Glomerular endothelial cell (primary cell): ENCODE measurements around the gene KDM1A. TPM values are rescaled to one million over a fixed set of nuclear protein-coding genes. Genes with fewer than 3 reads are reported as not detected.
"Not testable (repeated sequence)": the region's sequence is repeated elsewhere in the genome, so short reads cannot be mapped to it uniquely, and the experiment has no call there.

Experiments
- DNase-seq: peaks from one replicate; pipeline ENCODE4 v3.0.0-alpha.2; 2011; ENCODE audit warnings: low read depth, low spot score; ENCODE audit errors: extremely low read depth
- total RNA-seq: library from RNA; depleted of rRNA; stranded (reverse); fragments of >200 nt; gene quantifications from 2 replicates; pipeline ENCODE4 v1.2.3, GENCODE V29; 2015

KDM1A gene
- 83.1 and 87.9 TPM in 2 replicates for total RNA-seq

DNA sequence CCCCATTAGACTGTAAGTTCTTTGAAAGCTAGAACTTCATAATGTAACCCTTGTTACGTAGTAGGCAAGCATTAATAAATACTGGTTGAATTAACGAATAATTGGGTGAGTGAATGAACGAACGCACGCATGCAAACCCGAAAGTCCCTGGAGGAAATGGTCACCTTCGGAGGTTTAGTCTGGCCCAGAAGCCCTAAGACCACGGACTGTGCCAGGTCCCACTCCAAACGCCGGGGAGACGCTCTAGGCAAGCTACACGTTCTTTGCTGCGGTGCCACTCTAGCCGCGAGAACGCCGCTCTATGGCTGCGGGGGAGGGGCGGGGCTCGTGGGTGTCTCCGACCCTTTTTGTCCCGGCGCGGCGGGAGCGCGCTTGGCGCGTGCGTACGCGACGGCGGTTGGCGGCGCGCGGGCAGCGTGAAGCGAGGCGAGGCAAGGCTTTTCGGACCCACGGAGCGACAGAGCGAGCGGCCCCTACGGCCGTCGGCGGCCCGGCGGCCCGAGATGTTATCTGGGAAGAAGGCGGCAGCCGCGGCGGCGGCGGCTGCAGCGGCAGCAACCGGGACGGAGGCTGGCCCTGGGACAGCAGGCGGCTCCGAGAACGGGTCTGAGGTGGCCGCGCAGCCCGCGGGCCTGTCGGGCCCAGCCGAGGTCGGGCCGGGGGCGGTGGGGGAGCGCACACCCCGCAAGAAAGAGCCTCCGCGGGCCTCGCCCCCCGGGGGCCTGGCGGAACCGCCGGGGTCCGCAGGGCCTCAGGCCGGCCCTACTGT lies at the start of gene KDM1A:
Gene KDM1A, plus strand, starts transcription at position 375 of the 769 bp plus-strand sequence. Its CDS starts 129 bp downstream, at position 504.
- peak; percentile 84 for DNase-seq

DNA sequence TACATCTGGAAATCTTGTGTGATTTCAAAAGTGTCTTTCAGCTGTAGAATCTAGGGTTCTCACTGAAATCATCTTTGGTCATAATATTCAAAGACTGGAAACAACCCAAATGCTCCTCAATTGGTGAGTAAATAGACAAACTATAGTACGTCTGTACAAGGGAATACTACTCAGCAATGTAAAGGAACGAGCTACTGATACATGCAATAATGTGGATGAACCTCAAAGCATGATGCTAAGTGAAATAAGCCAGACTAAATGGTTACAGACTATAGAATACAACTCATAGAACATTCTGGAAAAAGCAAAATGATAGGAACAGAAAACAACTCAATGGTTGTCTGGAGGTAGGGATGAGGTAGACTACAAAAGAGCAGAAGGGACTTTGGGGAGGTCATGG lies 49.2 kb upstream of the KDM1A start:
- DNase-seq: no peak

DNA sequence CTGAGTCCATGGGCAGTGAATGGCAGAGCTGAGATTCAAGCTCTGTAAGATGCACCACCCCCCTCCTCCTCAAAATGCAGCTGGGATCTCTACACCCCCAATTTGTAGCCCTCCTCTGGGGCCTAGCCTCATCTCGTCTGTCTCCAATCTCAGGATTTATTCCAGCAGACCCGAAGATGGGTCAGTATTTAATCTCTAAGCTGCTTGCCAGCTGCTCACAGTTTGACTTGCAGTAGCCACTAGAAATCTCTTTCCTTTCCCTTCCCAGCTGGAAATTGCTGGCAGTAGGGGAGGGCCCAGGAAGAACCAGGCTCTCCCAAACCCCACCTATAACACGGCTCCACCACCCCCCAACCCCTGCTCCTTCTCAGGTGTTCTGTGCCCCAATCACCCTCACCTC lies 48.1 kb upstream of the KDM1A start:
- DNase-seq: no peak

DNA sequence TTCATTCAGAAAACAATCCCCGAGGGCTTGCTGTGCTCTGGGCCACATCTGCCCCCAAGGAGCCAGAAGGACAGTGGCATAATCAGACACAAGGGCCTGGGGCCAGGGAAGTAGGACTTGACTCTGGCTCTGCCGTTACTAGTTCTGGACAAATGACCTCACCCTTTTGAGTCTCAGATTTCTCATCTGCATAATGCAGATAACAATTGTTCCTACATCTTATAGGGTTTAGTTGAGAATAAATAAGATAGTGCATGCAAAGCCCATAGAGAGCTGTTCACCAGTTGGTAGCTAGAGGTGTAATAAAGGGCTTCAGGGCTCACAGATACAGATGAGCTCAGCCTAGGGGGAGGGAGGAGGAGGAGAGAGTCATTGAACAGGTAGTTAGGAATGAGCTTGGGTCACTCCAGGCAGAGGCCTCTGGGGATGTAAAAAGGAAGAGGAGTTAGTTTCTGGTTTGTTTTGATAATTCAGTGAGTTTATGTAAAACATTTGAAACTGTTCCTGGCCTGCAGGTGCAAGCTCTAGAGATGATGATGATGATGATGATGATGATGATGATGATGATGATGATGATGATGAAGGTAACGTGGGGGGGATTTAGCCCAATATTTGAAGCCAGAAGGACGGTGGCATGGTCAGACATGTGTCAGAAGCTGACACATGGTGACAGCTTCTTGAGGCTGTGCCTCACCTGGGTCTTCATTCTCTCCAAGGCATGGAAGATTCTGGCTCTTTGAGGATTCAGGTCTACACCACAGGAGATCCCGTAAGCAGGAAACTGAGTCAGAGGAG lies 47.5 kb upstream of the KDM1A start:
- no peak for DNase-seq

DNA sequence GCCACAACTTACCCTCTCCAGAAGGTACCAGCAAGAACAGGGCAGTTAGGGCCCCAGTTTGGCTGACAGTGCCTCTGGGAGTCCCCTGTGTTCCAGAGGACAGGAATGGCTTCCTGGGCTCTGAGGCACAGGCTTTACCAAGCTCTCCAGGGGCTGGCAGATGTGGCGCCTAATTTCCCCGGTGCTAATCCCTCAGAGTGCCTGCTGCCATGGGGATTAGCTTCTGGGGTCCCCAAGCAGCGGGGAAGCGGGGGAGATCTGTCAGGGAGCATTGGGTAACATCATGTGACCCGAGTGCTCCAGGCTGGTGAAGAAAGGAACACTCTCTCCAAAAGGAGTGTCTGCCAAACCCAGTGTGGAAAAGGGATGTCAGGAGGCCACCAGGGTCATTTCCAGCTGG lies 46.5 kb upstream of the KDM1A start, which contains the start of gene LACTBL1:
Gene LACTBL1, minus strand, starts transcription at position 107 of the 400 bp plus-strand sequence. CDS start 550 bp downstream, outside the sequence.
- no peak for DNase-seq

DNA sequence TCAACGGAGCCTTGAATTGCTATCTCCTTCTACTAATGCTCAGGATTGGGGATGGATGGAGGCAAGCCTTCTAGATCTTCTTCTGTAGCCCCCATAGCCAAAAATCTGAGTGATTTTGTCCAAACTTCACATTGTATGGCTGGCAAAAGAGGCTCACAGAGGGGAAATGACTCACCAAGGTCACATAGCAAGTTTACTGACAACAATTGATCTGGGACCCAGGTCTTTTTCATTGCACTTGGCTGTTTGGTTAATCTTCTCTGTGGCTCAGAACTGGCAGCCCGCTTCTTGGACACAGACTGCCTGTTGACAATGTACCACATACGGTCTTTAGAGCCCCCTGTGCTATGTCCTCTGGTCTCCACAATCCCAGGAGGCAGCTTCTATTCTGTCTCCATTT lies 43.6 kb upstream of the KDM1A start:
- peak; percentile 16 for DNase-seq

DNA sequence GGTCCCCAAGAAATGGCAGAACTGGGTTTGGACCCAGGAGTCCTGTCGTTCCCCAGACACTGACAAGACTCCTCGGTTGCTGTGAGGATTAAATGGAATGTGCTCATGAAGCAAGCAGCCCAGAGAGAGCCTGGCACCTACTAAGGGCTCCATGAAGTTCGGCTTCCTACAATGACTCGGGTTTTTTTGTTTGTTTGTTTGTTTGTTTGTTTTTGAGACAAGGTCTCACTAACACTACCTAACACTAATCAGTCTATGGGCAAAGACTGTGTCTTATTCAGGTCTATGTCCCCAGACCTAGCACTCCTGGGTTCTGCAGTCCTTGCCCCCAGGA lies 43.2 kb upstream of the KDM1A start:
- DNase-seq: no peak

DNA sequence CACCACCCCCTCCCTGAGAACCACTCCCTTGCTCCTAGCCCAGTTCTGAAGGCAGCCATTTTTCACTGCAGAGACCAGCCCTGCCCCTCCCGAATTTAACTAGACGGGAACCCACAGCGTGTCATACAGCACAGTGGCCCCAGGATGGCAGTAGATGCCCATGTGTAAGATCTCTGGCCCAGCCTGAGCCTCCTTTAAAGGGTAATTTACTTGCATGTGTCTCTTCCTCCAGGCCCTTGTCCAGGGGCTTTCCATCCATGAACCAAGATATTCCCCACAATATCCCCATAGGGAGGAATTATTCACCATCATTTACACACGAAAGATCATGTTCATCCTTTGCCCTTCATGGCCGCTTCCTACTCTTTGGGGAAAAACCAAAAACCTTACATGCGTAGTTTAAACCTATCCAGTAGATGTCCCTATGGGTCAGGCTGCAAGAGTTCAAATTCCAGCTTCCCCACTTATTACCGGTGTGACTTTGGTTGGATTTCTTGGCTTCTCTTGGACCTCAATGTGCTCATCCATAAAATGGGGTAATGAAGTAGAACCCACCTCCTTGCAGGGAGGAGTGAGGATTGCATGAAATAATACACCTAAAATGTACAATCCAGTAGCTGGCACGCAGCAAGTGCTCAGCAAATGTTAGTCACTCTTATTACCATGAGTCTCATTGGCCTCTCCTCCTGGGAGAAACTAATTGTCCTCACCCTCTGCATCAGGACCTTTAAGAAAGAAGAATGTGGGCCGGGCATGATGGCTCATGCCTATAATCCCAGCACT lies 42.6 kb upstream of the KDM1A start:
- peak; percentile 71 for DNase-seq

DNA sequence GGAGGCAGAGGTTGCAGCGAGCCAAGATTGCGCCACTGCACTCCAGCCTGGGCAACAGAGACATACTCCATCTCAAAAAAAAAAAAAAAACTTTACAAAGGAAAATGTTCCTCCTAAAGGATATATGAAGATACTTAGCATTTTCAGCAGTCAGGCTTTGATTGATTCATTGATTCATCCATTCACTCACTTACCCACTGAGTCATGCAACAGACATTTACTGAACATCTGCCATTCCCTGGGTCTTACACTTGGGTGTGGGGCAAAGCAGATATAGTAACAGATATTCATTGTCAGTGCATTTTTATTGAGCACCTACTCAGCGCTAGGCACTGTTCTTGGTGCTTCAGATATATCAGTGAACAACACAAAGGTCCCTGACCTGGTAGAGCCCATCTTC lies 41.0 kb upstream of the KDM1A start:
- DNase-seq: no peak

DNA sequence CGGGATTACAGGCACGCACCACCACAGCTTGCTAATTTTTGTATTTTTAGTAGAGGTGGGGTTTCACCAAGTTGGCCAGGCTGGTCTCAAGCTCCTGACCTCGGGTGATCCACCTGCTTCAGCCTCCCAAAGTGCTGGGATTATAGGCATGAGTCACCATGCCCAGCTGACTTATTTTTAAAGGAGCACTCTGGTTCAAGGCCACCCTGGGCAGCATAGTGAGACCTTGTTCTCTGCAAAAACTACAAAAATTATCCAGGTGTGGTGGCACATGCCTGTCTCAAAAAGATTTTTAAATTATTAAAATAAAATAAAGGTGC lies 38.8 kb upstream of the KDM1A start:
- DNase-seq: not testable (repeated sequence)

DNA sequence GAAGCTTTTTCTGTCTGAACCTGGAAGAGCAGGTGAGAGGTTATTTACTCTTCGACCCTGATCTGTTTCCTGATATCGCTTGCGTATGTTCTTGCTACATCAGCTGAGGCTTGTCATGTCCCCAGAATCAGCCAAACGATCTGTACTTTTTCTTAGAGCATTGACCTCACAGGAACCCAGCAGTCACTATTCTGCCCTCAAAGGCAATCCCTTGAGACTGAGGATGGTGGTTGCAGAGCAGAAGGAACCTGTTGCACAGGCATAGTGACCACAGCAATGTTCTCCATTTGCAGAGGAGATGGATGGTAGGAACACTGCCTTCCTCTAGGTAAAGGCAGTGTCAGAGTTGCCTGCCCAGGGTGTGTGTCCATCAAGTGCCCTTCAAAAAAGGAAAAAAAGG lies 35.3 kb upstream of the KDM1A start:
- DNase-seq: no peak

DNA sequence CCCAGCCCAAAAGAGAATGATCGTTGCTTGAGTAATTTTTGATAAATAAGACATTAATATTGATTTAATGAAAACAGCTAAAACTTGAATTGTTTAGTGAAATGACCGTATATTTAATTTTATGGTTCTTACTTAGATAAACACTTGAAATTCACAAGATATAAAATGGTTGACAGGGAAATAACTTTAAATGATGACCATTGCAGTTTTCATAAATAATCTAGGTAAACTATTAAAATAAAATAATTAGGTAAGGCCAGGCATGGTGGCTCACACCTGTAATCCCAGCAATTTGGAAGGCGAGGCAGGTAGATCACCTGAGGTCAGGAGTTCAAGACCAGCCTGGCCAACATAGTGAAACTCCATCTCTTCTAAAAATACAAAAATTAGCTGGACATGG lies 26.9 kb upstream of the KDM1A start:
- DNase-seq: not testable (repeated sequence)

DNA sequence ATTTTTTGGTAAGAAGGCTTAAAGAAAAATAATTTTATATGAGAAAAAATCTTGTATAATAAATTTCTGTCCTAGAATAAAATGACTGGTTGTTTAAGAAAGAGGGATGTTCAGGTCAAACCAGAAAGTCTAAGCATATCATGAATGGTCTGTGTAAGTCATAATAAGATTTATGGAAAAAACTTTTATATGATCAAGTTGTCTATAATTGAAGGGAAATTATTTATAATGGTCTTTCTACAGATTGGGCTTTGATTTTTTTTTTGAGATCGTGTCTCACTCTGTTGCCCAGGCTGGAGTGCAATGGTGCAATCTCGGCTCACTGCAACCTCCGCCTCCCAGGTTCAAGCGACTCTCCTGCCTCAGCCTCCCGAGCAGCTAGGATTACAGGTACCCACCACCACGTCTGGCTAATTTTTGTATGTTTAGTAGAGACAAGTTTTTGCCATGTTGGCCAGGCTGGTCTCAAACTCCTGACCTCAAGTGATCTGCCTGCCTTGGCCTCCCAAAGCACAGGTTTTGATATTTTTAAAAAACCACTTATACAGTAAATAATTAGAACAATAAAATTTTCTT lies 26.0 kb upstream of the KDM1A start:
- not testable (repeated sequence) for DNase-seq

DNA sequence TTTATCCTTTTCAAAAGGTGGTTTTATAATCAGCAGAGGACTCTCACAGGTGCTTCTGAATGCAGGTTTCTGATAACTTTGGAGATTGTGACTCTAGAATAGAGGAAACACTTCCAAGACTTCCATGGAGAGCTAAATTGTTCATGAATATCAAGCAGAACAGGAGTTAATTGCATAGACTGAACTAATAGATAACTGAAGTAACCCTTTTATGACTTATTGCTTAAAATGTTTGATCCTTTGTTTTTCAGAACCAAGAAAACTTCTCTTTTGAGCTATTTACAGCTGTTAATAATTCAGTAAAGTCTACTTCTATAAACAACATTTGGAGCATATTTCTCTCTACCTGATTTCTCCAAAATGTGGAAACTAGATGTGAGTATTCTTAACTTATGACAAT lies 23.5 kb upstream of the KDM1A start:
- no peak for DNase-seq

DNA sequence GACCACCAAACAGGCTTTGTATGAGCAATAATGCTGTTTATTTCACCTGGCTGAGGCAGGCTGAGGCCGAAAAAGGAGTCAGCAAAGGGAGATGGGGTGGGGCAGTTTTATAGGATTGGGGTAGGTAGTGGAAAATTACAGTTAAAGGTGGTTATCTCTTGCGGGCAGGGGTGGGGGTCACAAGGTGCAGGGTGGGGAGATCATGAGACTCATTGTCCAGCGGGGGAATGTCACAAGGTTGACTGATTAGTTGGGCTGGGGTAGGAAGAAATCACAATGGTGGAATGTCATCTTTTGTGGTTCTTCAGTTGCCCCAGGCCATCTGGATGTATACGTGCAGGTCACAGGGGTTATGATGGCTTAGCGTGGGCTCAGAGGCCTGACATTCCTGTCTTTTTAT lies 21.7 kb upstream of the KDM1A start:
- DNase-seq: not testable (repeated sequence)

DNA sequence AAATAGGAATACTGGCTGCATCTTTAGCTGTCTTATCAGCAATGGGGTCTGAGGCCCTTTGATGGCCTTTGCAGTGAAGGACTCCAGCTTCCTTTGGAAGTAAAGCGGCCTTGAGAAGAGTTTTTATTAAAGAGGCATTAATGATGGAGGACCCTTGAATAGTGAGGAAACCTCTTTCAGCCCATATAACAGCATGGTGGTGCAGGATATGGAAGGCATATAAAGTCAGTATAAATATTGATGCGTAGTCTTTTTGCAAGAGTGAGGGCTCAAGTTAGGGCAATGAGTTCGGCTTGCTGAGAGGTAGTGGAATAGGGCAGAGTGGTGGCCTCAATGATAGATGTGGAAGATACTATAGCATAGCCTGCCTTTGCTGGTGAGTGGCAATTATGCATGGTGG lies 19.1 kb upstream of the KDM1A start:
- DNase-seq: not testable (repeated sequence)

DNA sequence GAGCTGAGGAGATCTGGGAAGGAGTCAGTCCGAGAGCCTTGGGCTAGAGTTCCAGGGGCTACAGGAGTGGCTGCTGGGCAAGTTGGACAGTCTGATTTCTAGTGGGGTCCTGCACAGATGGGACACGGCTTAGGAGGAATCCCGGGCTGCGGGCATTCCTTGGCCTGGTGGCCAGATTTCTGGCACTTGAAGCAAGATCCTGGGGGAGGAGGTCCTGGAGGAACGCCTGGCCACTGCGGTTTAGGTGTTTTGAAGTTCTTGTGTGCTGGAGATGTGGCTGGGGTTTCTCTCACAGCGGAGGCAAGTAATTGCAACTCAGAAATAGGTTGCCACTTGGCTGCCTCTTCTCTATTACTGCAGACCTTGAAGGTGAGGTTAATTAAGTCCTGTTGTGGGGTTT lies 17.1 kb upstream of the KDM1A start:
- not testable (repeated sequence) for DNase-seq

DNA sequence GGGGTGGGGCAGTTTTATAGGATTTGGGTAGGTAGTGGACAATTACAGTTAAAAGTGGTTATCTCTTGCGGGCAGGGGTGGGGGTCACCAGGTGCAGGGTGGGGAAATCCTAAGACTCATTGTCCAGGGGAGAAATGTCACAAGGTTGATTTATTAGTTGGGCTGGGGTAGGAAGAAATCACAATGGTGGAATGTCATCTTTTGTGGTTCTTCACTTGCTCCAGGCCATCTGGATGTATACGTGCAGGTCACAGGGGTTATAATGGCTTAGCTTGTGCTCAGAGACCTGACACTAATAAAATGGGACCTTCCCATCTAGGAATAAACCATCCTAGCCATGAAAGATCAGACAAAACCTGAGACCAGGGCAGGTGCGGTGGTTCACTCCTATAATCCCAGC lies 15.2 kb upstream of the KDM1A start:
- DNase-seq: no peak

DNA sequence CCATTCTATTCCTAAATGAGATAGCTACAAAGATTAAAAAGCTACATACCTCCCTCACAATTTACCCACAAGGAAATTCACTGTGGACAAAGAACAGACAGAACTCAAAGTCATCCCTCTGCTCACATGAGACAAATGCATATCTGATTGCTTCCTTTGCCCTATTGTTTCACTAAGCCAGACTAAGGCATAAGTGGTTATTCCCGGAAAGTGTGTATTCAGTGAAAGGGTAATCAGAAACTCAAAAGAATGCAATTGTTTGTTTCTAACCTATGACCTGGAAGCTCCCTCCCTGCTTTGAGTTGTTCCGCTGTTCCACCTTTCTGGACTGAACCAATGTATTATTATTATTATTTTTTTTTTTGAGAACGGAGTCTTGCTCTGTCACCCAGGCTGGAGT lies 14.5 kb upstream of the KDM1A start:
- not testable (repeated sequence) for DNase-seq

DNA sequence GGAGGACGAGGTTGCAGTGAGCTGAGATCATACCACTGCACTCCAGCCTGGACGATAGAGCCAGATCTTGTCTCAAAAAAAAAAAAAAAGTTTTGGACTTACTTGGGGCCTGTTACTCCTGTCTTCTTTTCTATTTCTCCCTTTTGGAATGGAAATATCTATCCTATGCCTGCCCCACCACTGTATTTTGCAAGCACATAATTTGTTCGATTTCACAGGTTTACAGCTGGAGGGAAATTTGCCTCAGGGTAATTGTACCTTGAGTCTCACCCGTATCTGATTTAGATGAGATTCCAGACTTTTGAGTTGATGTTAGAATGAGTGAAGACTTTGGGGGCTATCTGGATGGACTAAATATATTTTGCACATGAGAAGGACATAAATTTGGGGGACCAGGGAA lies 12.2 kb upstream of the KDM1A start:
- DNase-seq: no peak

DNA sequence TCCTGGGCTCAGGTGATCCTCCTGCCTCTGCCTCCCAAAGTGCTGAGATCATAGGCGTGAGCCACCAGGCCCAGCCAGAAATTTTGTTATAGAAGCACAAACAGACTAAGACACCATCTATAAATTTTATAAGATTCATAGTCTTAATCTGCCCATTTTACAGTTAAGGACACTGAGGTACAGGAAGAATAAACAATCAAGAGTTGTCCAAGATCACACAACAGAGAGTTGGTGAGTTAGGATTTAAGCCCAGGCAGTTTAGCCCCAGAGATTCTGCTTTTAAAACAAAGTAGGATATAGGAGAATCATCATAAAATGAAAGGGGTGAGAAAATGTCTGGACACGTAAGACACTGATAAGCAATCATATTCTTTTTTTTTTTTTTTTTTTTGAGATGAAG lies 10.4 kb upstream of the KDM1A start:
- DNase-seq: no peak
